ENCODE data around the gene CACNA1E.

The CACNA1E gene

GRCh38 chr1:181483285-181484195 lies at the start of gene CACNA1E:
CACNA1E (plus strand) TSS chr1:181483517; CDS start chr1:181483745, 228 bp downstream.
- no peak for DNase-seq

- DNase-seq, result no peak
These were observed 49.4 kb upstream of the CACNA1E start for GRCh38 chr1:181433931-181434330.

DNA sequence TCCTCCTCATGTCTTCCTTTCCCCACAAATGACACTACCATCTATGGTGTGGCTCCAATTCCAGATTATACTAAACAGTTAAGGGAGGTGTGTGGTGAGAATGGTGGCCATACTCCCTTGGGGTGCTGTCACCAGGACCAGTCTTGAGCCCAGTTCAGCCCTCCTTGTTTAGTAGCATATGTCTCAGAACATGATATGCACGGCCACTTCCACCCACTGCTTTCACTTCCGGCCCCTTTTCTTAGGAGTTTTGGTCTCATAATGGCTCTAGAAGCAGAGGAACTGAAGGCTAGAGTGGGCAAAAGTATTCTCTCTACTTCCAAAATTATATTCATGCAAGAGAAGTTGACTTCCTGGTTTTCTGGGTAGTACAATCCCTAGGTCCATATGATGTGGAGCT lies 45.3 kb upstream of the CACNA1E start:
- DNase-seq, result no peak

GRCh38 chr1:181440510-181440909 lies 42.8 kb upstream of the CACNA1E start:
- DNase-seq, result no peak

GRCh38 chr1:181442181-181442525 lies 41.2 kb upstream of the CACNA1E start:
- no peak for DNase-seq

GRCh38 chr1:181443231-181443853 lies 40.0 kb upstream of the CACNA1E start:
- no peak for DNase-seq

- DNase-seq, result no peak
These were observed 37.9 kb upstream of the CACNA1E start for GRCh38 chr1:181445436-181445835.

DNA sequence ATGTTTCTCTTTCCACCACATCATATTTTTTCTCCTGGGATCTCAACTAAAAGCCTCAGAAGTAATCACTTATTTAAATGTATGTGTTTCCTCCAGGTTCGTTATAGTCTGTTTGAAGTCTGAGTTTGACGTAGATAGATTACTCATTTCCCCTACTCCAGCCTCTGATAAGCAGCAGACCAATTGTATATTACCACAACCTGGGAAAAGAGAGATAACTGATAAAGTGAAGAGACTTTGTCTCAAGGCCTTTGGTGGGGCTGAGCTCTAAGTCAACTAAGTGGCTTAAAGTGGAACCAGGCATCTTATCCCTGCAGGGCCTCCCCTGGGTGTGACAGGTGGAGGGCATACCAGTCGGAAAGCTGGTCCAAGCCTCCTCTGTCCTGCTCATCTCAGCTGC lies 34.9 kb upstream of the CACNA1E start:
- DNase-seq, result no peak

DNA sequence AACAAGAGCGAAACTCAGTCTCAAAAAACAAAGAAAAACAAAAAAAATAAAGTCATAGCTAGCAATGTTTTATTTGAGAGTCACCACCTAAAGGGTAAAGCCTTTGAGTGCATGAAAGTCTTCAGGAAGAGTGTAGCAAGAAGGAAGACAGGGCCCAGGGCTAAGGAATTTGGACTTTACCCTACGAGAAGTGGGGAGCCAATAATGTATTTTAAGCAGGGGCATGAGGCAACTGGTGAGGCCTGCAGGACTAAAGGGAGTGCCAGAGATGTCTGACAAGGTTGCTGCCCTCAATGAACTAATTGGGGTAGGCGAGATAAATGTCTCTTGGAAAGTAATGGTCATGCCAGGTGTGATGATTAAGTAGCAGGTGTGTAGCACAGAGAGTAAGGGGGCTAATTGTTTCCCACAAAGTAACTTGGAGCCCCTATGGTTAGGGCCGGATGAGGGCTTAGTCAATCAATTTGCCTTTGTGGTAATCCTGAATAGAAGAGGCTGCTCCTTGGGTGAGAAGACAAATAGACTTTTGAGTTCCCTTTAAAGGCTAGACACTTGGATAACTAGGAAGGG lies 31.6 kb upstream of the CACNA1E start:
- DNase-seq, result peak; percentile 4

DNA sequence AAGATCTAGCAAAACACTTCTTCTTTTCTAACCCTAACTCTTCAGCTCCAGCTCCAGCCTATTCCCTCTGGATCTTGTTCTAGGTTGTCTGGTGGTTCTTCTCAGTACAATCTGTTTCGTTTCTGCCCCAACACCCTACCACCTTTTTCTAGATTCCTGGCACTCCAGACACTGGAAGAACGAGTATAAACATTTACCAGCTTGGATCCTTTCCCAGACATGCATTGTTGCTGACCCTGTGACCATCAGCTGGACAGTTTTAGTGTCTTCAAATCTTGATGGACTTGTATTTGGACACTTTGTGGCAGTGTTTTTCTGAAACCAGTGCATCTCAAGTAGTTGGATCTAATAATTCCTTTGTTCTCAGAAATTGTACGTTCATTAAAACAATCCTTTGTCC lies 30.6 kb upstream of the CACNA1E start:
- no peak for DNase-seq

- DNase-seq, result no peak
These were observed 29.6 kb upstream of the CACNA1E start for GRCh38 chr1:181453541-181454201.

GRCh38 chr1:181456551-181456950 lies 26.8 kb upstream of the CACNA1E start:
- DNase-seq, result no peak

DNA sequence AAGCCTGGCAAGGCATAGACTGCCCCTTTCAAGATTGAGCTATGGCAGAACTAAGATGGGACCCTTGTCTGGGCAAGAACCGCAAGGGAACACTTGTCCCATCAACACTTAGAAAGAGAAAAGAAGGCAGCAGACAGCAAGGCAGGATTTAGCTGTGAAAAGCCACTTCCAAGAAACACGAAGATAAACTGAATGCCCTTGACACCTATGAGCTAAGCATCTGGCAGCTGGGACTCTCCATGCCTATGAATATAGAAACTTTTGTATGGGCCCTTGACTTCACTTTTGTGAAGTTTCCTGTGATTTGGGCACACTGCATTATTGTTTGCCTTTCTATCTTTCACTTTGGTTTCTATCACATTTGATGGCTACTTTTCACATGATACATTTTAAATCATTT lies 24.9 kb upstream of the CACNA1E start:
- no peak for DNase-seq

GRCh38 chr1:181459067-181459466 lies 24.2 kb upstream of the CACNA1E start:
- no peak for DNase-seq

GRCh38 chr1:181469829-181470228 lies 13.5 kb upstream of the CACNA1E start:
- no peak for DNase-seq

- DNase-seq, result no peak
These were observed 7.7 kb upstream of the CACNA1E start for GRCh38 chr1:181475580-181475979.

DNA sequence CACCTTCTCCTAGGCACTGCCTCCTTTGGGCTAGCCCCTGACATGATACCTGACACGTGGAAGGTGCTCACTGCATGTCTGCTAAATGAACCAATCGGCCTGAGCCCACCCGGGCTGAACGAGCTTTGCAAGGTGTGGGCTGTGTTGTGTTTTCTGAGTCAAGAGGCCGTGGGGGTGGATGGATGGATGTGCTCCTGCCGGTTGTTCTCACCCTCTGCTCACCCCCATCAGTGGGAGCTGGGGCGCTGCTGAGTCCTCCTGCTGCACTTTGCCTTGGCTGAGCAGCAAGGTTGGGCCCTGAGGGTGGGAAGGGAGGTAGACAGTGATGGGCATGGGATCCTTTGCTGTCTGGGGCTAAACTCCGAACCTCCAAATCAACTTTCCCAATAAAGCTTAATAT lies 6.7 kb upstream of the CACNA1E start:
- DNase-seq, result no peak

- no peak for DNase-seq
These were observed 5.0 kb upstream of the CACNA1E start for GRCh38 chr1:181478306-181478705.

GRCh38 chr1:181479137-181479745 lies 4.1 kb upstream of the CACNA1E start:
- peak; percentile 76 for DNase-seq

DNA sequence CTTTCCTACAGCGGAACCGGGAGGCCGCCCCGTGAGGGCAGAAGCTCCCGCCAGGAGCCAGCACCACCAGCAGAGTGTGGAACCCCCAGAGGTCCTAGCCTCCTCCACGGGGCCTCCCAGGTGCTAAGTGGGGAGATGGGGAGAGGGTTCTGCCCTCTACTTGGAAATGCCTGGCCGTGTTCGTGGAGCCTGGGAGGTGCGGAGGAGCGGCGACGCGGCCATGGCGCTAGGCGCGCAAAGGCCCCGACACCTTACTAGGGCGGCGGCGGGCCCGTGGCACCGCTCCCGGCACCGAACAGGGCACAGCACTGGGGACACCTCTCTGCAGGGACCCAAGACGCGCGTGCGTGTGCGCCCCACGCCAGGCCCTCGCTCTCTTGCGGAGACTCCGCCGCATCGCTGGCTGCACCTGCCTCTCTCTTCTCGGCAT lies 1.3 kb upstream of the CACNA1E start:
- DNase-seq, result no peak

GRCh38 chr1:181482521-181483284 lies 614 bp upstream of the CACNA1E start:
- peak; percentile 38 for DNase-seq

GRCh38 chr1:181484821-181485220 lies 1.5 kb downstream of the CACNA1E start:
- DNase-seq, result no peak

All from COR-L47 (cell line).